HepG2 (cell line): Measurements from ENCODE around the gene CELF4. TPM values are rescaled to one million over a fixed set of nuclear protein-coding genes. Genes with fewer than 3 reads are reported as not detected.

Experiments used
- ATAC-seq: fragments of 200-7000 bp; cut with Tn5 transposase; 3 replicates; pipeline ENCODE4 v1.9.1; 2020; ENCODE audit warnings: mild to moderate bottlenecking, moderate library complexity
- BruUV-seq: library from RNA; stranded (reverse); fragments of 400-500 nt; replicated peaks from 2 replicates; lab custom pipeline; 2021; lab: Mats Ljungman, UMichigan
- CTCF ChIA-PET: fragments of 300-600 bp; formaldehyde crosslinking; extraction: SDS; loops from one replicate; lab custom pipeline; 2021; ENCODE audit warnings: low total read pairs, inconsistent platforms, low intra/inter-chr PET ratio; lab: Yijun Ruan, JAX
- POLR2A ChIA-PET: fragments of 350-600 bp; sonication (Branson Sonifier 250); formaldehyde crosslinking; loops from one replicate; lab custom pipeline; 2020; ENCODE audit warnings: antibody characterized with exemption, inconsistent platforms; lab: Yijun Ruan, JAX
- DNase-seq: peaks from one replicate; pipeline ENCODE4 v3.0.0-alpha.2; 2015; ENCODE audit warnings: low spot score
- FAIRE-seq: peaks from 3 replicates; lab custom pipeline; 2011; peaks lifted over from hg19 to GRCh38; lab: Jason Lieb, UNC
- H2AFZ ChIP-seq: one replicate; pipeline ENCODE4 v1.6.1; 2011; ENCODE audit warnings: low read length, inconsistent platforms
- H3K27ac ChIP-seq: fragments of 300-600 bp; 3 replicates; pipeline ENCODE4 v1.8.0; 2011; ENCODE audit warnings: mixed run types, mild to moderate bottlenecking, mixed read lengths, low read length, inconsistent platforms; ENCODE audit not compliant: insufficient read depth; ENCODE audit errors: extremely low read length
- H3K27me3 ChIP-seq, 2 experiments: fragments of 200-600 bp in 1 of 2; 2 replicates in 1 of 2; 3 replicates in 1 of 2; pipeline versions ENCODE4 v1.6.0 to v1.8.0; 2011; ENCODE audit warnings: low read length in 2 of 2, mild to moderate bottlenecking in 2 of 2, moderate library complexity in 2 of 2, inconsistent platforms in 1 of 2; ENCODE audit not compliant: insufficient read depth in 2 of 2, control insufficient read depth in 1 of 2
- H3K36me3 ChIP-seq, 2 experiments: fragments of 200-600 bp in 1 of 2; replicated peaks in 1 of 2; 2 replicates in 1 of 2; 3 replicates in 1 of 2; pipeline versions ENCODE4 v1.5.1 to v1.8.0; 2011; ENCODE audit warnings: low read length in 2 of 2, inconsistent platforms in 1 of 2; ENCODE audit not compliant: insufficient read depth in 2 of 2, control insufficient read depth in 1 of 2
- H3K4me1 ChIP-seq: 2 replicates; pipeline ENCODE4 v1.5.1; 2012; ENCODE audit warnings: low read length, inconsistent platforms; ENCODE audit not compliant: insufficient read depth
- H3K4me2 ChIP-seq: 2 replicates; pipeline ENCODE4 v1.6.0; 2011; ENCODE audit warnings: low read depth, low read length, inconsistent platforms
- H3K4me3 ChIP-seq, 3 experiments: fragments of 200-600 bp in 1 of 3; sonication (generic), shearing (Covaris generic) in 1 of 3; replicated peaks in 1 of 3; 2 replicates each; pipeline ENCODE4 v1.5.1; 2011 to 2016; ENCODE audit warnings: low read length in 3 of 3, inconsistent platforms in 2 of 3, low read depth in 2 of 3, mild to moderate bottlenecking in 2 of 3, control low read depth in 1 of 3, mixed read lengths in 1 of 3; ENCODE audit not compliant: insufficient read depth in 1 of 3
- H3K79me2 ChIP-seq: one replicate; pipeline ENCODE4 v1.6.1; 2011; ENCODE audit warnings: low read length, inconsistent platforms; ENCODE audit not compliant: insufficient read depth
- H3K9ac ChIP-seq: 2 replicates; pipeline ENCODE4 v1.6.0; 2011; ENCODE audit warnings: mild to moderate bottlenecking, low read depth, low read length, inconsistent platforms; ENCODE audit not compliant: insufficient read depth
- H3K9me3 ChIP-seq: 2 replicates; pipeline ENCODE4 v1.5.1; 2012; ENCODE audit warnings: mild to moderate bottlenecking, low read length
- H4K20me1 ChIP-seq: 2 replicates; pipeline ENCODE4 v1.6.0; 2011; ENCODE audit warnings: inconsistent platforms, mild to moderate bottlenecking, low read length, moderate library complexity; ENCODE audit not compliant: insufficient read depth
- DNMT1 ChIP-seq: sonication (generic); formaldehyde crosslinking; IDR thresholded peaks from 2 replicates; pipeline ENCODE4 v1.5.1; 2020; ENCODE audit warnings: mild to moderate bottlenecking, missing genetic modification reagents
- EZH2 ChIP-seq: conservative IDR thresholded peaks from 2 replicates; pipeline ENCODE4 v1.6.1; 2012; ENCODE audit warnings: mild to moderate bottlenecking, low read depth, low read length, moderate library complexity
- HMGA1 ChIP-seq: sonication (generic); formaldehyde crosslinking; conservative IDR thresholded peaks from 2 replicates; pipeline ENCODE4 v1.4.0; 2020; ENCODE audit warnings: missing genetic modification reagents
- NFYC ChIP-seq: IDR thresholded peaks from 2 replicates; pipeline ENCODE4 v1.6.1; 2016; ENCODE audit warnings: missing genetic modification reagents, missing compliant biosample characterization
- NRL ChIP-seq: sonication (generic); formaldehyde crosslinking; IDR thresholded peaks from 2 replicates; pipeline ENCODE4 v1.5.0; 2020; ENCODE audit warnings: missing genetic modification reagents, mild to moderate bottlenecking, moderate library complexity, borderline replicate concordance
- REXO4 ChIP-seq: sonication (generic); formaldehyde crosslinking; IDR thresholded peaks from 2 replicates; pipeline ENCODE4 v1.8.0; 2022; ENCODE audit warnings: missing genetic modification reagents, mild to moderate bottlenecking, borderline replicate concordance
- ZNF556 ChIP-seq: sonication (generic); formaldehyde crosslinking; IDR thresholded peaks from 2 replicates; pipeline ENCODE4 v1.4.0; 2020; ENCODE audit warnings: mild to moderate bottlenecking, missing genetic modification reagents, borderline replicate concordance
- ZNF616 ChIP-seq: sonication (generic); formaldehyde crosslinking; IDR thresholded peaks from 2 replicates; pipeline ENCODE4 v1.5.0; 2020; ENCODE audit warnings: low read depth, mild to moderate bottlenecking, missing genetic modification reagents
- ZNF749 ChIP-seq: sonication (generic); formaldehyde crosslinking; IDR thresholded peaks from 2 replicates; pipeline ENCODE4 v1.8.0; 2022; ENCODE audit warnings: mild to moderate bottlenecking, missing genetic modification reagents, moderate library complexity, borderline replicate concordance
- WGBS: methylation state at CpG from one replicate; pipeline ENCODE4 v1.1.6; 2017; ENCODE audit warnings: low lambda C conversion rate; 5-methylcytosine and 5-hydroxymethylcytosine counted together
- in situ Hi-C: cut with HindIII; loops from 2 replicates; pipeline ENCODE4 v1.10.0; 2017; ENCODE audit warnings: low pct_unique_long_range_greater_than_20kb; ENCODE audit not compliant: extremely low pct_ligation_motif_present
- intact Hi-C: fragments of 100-400 bp; cut with micrococcal nuclease; formaldehyde crosslinking; loops from one replicate; pipeline ENCODE4 v1.10.0; 2022; ENCODE audit not compliant: unreplicated experiment
- polyA plus RNA-seq, 8 experiments: library from polyadenylated mRNA; depleted of rRNA in 3 of 8; stranded (reverse) in 7 of 8; unstranded in 1 of 8; fragments of >200 nt; fragmentation: Illumina TruSeq in 4 of 8; extraction: Trizol in 4 of 8; gene quantifications; 2 replicates each; pipeline versions ENCODE4 v1.2.1 to v1.2.3, GENCODE V29; 2011 to 2016; ENCODE audit warnings: low read depth in 4 of 8, missing spikeins in 1 of 8, mixed read lengths in 1 of 8; ENCODE audit not compliant: insufficient read depth in 1 of 8
- total RNA-seq, 5 experiments: library from RNA; depleted of rRNA; stranded (reverse); fragments of >200 nt; fragmentation: Illumina TruSeq; extraction: Trizol; gene quantifications; 2 replicates each; pipeline ENCODE4 v1.2.3, GENCODE V29; 2016; ENCODE audit warnings: low read depth in 1 of 5
- TF ChIP-seq, protein P1 (sequence below): sonication (generic); formaldehyde crosslinking; conservative IDR thresholded peaks from 2 replicates; pipeline ENCODE4 v1.8.0; 2022; ENCODE audit warnings: low read depth, missing genetic modification reagents
- TF ChIP-seq, protein P2 (sequence below): sonication (generic); formaldehyde crosslinking; IDR thresholded peaks from 2 replicates; pipeline ENCODE4 v1.5.1; 2020; ENCODE audit warnings: mild to moderate bottlenecking, missing genetic modification reagents, moderate library complexity
- TF ChIP-seq, protein P3 (sequence below): IDR thresholded peaks from 2 replicates; pipeline ENCODE4 v1.6.1; 2016; ENCODE audit warnings: missing biosample characterization, missing genetic modification reagents, low read depth
- TF ChIP-seq, protein P4 (sequence below): sonication (generic); formaldehyde crosslinking; IDR thresholded peaks from 2 replicates; pipeline ENCODE4 v1.4.0; 2020; ENCODE audit warnings: mild to moderate bottlenecking, missing genetic modification reagents

Gene CELF4
- total and polyA plus RNA-seq, 2 of the 13 experiments (the other 11 are each of a cell fraction or from before 2014, with no cell fraction given): not detected

DNA sequence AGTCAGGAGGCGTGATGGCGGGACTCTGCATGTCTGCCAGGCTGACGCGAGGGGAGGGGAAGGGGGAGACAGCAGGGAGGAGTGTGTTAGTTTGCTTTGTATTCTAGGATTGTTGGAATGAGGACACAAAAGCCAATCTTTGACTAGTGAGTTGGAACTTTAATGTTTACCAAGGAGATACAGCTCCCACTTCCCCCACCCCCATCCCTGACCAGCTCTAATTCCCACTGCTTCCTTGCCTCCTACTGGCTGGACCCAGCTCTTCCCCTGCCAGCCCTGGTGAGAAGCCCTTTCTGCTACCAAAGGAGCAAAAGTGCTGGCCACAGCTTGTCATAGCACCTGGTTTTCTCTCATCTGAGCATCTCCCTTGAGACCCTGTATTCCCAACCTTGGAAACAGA lies 84.5 kb downstream of the CELF4 start:
- no peak for DNase-seq
- in situ Hi-C loops: loop anchor here (25.0 kb wide), 1 partner anchor 544 kb away; no protein-coding TSS in a partner anchor
- H3K4me1 ChIP-seq: no peaks in the 10 kb centered on the region
- no peak for ATAC-seq
- H2AFZ ChIP-seq: no peak overlapping the region
- no peaks in the 10 kb centered on the region for H4K20me1 ChIP-seq
- H3K79me2 ChIP-seq: no peaks in the 10 kb centered on the region
- TF ChIP-seq EZH2 (no peak), NRL (CRISPR knock-in tag) (no peak), ZNF616 (CRISPR knock-in tag) (no peak), ZNF749 (no peak), REXO4 (CRISPR knock-in tag) (no peak), HMGA1 (CRISPR knock-in tag) (no peak), NFYC (CRISPR knock-in tag) (no peak), DNMT1 (no peak), ZNF556 (CRISPR knock-in tag) (no peak)
- TF ChIP-seq, protein P1, sequence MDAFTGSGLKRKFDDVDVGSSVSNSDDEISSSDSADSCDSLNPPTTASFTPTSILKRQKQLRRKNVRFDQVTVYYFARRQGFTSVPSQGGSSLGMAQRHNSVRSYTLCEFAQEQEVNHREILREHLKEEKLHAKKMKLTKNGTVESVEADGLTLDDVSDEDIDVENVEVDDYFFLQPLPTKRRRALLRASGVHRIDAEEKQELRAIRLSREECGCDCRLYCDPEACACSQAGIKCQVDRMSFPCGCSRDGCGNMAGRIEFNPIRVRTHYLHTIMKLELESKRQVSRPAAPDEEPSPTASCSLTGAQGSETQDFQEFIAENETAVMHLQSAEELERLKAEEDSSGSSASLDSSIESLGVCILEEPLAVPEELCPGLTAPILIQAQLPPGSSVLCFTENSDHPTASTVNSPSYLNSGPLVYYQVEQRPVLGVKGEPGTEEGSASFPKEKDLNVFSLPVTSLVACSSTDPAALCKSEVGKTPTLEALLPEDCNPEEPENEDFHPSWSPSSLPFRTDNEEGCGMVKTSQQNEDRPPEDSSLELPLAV (CRISPR knock-in tag): no peak
- TF ChIP-seq, protein P2, sequence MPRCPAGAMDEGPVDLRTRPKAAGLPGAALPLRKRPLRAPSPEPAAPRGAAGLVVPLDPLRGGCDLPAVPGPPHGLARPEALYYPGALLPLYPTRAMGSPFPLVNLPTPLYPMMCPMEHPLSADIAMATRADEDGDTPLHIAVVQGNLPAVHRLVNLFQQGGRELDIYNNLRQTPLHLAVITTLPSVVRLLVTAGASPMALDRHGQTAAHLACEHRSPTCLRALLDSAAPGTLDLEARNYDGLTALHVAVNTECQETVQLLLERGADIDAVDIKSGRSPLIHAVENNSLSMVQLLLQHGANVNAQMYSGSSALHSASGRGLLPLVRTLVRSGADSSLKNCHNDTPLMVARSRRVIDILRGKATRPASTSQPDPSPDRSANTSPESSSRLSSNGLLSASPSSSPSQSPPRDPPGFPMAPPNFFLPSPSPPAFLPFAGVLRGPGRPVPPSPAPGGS: no peak
- TF ChIP-seq, protein P3, sequence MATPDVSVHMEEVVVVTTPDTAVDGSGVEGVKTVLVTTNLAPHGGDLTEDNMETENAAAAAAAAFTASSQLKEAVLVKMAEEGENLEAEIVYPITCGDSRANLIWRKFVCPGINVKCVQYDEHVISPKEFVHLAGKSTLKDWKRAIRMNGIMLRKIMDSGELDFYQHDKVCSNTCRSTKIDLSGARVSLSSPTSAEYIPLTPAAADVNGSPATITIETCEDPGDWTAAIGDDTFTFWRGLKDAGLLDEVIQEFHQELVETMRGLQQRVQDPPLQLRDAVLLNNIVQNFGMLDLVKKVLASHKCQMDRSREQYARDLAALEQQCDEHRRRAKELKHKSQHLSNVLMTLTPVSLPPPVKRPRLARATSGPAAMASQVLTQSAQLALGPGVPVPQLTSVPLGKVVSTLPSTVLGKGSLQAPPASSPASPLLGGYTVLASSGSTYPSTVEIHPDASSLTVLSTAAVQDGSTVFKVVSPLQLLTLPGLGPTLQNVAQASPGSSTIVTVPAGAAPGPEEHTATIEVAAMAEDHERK: no peak
- TF ChIP-seq, protein P4, sequence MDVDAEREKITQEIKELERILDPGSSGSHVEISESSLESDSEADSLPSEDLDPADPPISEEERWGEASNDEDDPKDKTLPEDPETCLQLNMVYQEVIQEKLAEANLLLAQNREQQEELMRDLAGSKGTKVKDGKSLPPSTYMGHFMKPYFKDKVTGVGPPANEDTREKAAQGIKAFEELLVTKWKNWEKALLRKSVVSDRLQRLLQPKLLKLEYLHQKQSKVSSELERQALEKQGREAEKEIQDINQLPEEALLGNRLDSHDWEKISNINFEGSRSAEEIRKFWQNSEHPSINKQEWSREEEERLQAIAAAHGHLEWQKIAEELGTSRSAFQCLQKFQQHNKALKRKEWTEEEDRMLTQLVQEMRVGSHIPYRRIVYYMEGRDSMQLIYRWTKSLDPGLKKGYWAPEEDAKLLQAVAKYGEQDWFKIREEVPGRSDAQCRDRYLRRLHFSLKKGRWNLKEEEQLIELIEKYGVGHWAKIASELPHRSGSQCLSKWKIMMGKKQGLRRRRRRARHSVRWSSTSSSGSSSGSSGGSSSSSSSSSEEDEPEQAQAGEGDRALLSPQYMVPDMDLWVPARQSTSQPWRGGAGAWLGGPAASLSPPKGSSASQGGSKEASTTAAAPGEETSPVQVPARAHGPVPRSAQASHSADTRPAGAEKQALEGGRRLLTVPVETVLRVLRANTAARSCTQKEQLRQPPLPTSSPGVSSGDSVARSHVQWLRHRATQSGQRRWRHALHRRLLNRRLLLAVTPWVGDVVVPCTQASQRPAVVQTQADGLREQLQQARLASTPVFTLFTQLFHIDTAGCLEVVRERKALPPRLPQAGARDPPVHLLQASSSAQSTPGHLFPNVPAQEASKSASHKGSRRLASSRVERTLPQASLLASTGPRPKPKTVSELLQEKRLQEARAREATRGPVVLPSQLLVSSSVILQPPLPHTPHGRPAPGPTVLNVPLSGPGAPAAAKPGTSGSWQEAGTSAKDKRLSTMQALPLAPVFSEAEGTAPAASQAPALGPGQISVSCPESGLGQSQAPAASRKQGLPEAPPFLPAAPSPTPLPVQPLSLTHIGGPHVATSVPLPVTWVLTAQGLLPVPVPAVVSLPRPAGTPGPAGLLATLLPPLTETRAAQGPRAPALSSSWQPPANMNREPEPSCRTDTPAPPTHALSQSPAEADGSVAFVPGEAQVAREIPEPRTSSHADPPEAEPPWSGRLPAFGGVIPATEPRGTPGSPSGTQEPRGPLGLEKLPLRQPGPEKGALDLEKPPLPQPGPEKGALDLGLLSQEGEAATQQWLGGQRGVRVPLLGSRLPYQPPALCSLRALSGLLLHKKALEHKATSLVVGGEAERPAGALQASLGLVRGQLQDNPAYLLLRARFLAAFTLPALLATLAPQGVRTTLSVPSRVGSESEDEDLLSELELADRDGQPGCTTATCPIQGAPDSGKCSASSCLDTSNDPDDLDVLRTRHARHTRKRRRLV: no peak
- TF ChIP-seq, all 625 proteins: peak for 0
- no TSS peak for BruUV-seq
- no peaks in the 10 kb centered on the region for H3K9me3 ChIP-seq
- FAIRE-seq: no peak
- peaks cover 3 to 21% of the 10 kb centered on the region in 2 experiments; a peak in 2 of 5 replicates for H3K27me3 ChIP-seq
- H3K9ac ChIP-seq: no peak overlapping the region
- ChIA-PET POLR2A (no interaction called here), CTCF (no interaction called here)
- H3K4me2 ChIP-seq: no peak overlapping the region
- no peaks in the 10 kb centered on the region for H3K36me3 ChIP-seq
- no peak overlapping the region for H3K27ac ChIP-seq
- H3K4me3 ChIP-seq: no peak overlapping the region
- WGBS: 19% methylated on average over 4 of the region's 4 CpGs
- intact Hi-C loops: loop anchor here (10.0 kb wide), 1 partner anchor 96 kb away; no protein-coding TSS in a partner anchor
